GM20000 (cell line): ENCODE results near the gene ENPP7.

Experiments
- DNase-seq: peaks from one replicate; pipeline ENCODE4 v3.0.0; 2012; ENCODE audit warnings: low spot score
- TF ChIP-seq, protein P1 (sequence below): IDR thresholded peaks from 2 replicates; pipeline ENCODE4 v1.5.1; 2012; ENCODE audit warnings: mild to moderate bottlenecking, control low read depth; ENCODE audit errors: extremely low read depth, missing control alignments

The ENPP7 gene

DNA sequence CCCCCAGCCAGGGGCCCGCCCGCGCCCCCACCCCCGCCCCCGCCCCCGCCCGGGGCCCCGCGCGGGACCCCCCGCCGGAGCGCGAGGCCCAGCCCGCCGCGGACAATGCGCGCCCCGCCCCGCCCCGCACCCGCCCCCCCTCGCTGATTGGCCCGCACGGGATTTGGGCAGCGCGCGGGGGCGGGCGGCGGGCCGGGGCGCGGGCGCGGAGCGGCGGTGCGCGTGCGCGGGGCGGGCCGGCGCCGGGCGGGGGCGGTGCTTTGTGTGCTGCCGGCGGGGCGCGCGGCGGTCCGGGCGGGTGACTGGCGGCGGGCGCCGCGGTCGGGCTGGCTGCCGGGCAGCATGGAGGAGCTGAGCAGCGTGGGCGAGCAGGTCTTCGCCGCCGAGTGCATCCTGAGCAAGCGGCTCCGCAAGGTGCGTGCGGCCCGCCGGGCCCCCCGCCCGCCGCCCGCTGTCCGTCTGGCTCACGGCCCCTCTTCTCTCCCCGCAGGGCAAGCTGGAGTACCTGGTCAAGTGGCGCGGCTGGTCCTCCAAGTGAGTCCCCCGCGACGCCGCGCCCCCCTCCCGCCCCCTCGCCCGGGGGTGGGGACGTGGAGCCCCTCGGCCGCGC lies 47.3 kb downstream of the ENPP7 start, which contains the start of gene CBX2:
Gene CBX2 (plus strand): TSS at position 255 of the 610 bp plus-strand sequence. CDS start 88 bp downstream, at position 343.
- DNase-seq = peak; percentile 99
- TF ChIP-seq, protein P1, sequence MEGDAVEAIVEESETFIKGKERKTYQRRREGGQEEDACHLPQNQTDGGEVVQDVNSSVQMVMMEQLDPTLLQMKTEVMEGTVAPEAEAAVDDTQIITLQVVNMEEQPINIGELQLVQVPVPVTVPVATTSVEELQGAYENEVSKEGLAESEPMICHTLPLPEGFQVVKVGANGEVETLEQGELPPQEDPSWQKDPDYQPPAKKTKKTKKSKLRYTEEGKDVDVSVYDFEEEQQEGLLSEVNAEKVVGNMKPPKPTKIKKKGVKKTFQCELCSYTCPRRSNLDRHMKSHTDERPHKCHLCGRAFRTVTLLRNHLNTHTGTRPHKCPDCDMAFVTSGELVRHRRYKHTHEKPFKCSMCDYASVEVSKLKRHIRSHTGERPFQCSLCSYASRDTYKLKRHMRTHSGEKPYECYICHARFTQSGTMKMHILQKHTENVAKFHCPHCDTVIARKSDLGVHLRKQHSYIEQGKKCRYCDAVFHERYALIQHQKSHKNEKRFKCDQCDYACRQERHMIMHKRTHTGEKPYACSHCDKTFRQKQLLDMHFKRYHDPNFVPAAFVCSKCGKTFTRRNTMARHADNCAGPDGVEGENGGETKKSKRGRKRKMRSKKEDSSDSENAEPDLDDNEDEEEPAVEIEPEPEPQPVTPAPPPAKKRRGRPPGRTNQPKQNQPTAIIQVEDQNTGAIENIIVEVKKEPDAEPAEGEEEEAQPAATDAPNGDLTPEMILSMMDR = no peak

DNA sequence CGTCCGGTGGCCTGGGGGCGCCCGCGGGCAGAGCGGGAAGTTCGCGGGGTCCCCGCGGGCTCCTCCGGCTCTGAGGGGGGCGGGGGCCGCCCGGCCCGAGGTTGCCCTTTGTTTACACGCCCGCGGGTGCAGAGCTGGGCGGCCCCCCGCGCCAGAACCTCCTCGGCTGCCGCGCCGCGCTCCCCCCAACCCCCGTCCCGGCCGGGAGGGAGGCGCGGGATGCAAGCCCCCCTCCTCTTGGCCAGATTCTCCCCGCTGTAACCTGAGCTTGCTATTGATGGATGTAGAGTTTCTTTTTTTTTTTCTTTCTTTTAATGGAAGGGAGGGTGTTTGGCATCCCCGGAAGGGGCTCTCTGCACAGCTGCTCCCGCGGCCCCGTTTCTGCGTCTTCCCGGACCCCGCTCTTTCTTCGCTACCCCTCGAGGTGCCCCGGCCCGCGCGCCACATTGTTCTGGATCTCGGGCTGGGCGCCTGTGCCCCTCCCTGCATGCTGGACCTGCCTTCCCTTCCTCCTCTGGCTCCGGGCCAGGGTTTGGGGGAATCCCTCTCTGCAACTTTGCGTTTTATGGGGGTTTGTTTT lies 47.9 kb downstream of the ENPP7 start:
- TF ChIP-seq, protein P1 = no peak

DNA sequence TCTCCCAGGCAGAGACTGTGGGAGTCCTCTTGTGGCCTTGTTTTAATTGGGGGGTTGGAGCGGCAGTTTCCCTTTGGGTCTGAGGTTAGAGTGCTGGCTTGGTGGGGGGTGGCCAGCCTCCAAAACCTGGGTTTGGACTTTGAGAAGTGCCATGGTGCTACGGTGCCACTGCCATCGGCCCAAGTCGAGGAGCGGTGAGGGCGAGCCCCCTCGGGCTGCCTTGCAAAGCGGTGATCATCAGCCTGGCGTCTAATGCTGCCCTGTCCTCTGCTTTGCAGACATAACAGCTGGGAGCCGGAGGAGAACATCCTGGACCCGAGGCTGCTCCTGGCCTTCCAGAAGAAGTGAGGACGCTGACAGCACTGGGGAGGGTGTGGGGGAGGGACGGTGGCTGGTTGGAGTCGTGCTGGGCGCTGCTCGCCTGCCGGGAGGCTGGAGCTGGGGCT lies 48.4 kb downstream of the ENPP7 start:
- TF ChIP-seq, protein P1 = no peak
- no peak for DNase-seq

More for the DNA sequence above, 47.9 kb downstream of the ENPP7 start:
- DNase-seq = no peak

DNA sequence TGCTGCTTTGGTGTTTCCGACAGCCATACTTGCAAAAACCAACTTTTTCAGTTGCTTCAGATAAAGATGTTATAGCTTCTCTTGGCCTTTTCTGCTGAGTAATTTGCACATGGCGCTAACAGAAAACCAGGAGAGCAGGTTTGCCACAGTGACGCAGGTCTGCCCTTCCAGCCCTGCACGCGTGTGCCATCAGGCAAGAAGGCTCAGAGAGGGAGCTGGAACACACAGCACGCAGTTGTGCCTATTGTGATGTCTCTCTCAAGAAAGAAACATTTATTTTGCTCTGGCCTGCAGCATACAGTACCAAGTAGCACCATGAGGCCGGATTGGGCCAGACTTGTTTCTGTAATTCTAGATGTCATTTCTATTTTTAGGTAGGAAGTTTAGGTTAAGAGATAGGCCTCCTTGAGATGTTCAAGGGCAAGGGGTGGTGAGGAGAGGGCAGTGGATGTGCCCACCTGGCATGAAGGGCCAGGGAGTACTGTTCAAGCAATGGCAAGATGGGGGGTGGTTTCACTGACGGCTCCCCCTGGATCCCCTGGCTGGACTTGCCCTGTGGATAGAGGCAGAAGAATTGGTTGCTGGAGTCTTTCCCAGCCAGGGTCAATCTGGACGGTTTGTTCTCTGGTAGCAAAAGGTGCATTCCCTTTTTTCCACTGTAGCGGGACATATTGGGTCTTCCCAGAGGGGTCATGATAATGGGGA lies 49.1 kb downstream of the ENPP7 start:
- TF ChIP-seq, protein P1 = no peak

DNA sequence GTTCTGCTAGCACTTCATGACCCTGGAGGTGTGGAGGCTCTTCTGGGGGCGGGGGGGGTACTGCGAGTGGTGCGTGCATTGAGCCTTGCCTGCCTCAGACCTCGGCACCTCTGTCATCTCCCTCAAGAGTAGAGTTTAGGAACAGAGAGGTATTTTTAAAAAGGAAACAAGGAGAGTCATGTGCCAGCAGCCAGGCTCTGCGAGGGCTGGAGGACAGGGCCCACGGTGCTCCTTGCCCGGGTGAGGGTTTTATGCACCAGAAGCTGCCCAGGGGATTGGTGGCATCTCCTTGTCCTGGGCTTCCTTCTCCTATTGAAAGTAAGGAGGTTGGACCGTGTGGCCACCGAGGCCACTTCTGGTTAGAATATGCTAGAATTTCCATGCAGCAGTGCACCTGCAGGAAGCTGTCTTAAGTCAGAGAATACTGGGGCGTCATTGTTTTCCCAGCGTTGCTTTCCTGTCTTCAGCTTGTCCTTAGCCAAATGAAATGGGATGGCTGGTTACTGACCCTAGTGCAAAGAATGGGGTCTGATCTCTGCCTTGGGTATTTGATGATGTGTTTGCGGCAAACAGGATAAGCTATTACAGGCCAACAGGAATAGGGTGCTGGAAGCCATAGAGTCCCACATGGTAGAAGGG lies 50.4 kb downstream of the ENPP7 start:
- TF ChIP-seq, protein P1 = no peak
- DNase-seq = no peak

More for the DNA sequence above, 49.1 kb downstream of the ENPP7 start:
- DNase-seq = no peak

DNA sequence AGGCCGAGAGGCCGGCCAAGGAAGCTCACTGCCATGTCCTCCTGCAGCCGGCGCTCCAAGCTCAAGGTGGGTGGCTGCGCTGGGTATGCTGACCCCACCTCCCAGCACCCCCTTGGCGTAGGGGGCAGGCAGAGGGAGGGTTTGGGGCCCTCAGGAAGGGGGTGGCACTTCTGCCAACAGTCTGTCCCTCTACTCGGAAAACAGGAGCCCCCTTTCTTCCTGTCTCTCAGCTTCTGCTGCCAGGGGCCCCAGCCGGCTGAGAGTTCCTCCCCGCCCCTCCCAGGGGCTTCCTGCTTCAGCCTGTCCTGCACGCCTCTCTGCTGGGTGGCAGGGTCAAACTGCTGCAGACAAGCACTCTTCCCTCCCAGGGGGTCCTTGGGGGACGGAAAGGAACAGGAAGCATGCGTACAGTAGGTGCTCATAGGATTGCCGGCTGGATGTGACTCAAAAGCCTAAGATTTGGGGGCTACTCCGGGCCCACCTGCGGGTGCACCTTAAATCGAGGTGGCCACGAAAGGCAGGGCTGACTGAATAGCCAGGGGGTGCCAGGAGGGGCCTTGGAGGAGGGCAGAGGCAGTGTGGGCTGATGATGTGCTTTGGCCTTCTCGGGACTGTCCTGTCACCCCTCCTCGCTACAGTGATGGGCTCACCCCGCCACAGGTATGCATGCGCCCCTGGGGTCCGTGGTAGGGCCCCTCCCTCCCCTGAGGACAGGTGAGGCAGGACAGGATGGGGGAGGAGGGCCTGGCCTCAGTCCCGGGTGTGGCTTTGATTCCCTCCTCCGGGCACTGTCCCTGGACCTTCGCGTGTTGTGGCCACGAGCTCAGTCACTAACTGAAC lies 51.2 kb downstream of the ENPP7 start:
- TF ChIP-seq, protein P1 = no peak

More for the DNA sequence above, 51.2 kb downstream of the ENPP7 start:
- no peak for DNase-seq
